ENCODE results near the gene FUCA1.

GRCh38 chr1:23868557-23869016 lies 497 bp upstream of the FUCA1 start:
- no peak for TF ChIP-seq POLR2A (IDR thresholded peaks at IDR 0.05)
- TF ChIP-seq, protein P1, sequence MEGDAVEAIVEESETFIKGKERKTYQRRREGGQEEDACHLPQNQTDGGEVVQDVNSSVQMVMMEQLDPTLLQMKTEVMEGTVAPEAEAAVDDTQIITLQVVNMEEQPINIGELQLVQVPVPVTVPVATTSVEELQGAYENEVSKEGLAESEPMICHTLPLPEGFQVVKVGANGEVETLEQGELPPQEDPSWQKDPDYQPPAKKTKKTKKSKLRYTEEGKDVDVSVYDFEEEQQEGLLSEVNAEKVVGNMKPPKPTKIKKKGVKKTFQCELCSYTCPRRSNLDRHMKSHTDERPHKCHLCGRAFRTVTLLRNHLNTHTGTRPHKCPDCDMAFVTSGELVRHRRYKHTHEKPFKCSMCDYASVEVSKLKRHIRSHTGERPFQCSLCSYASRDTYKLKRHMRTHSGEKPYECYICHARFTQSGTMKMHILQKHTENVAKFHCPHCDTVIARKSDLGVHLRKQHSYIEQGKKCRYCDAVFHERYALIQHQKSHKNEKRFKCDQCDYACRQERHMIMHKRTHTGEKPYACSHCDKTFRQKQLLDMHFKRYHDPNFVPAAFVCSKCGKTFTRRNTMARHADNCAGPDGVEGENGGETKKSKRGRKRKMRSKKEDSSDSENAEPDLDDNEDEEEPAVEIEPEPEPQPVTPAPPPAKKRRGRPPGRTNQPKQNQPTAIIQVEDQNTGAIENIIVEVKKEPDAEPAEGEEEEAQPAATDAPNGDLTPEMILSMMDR (IDR thresholded peaks at IDR 0.05) = peak in 1 of 6 experiments; percentile 42
